K562 (cell line): ENCODE data around the gene KIF26B. TPM values are rescaled to one million over a fixed set of nuclear protein-coding genes. Genes with fewer than 3 reads are reported as not detected.
A peak's percentile ranks its signal among the peaks of the same experiment; 100 is the strongest.

Experiments used
- REST ChIP-seq, 2 experiments: fragments of 450-650 bp; formaldehyde crosslinking in 1 of 2; IDR thresholded peaks; 2 replicates each; pipeline versions ENCODE4 v1.4.0 to v1.6.1; 2014 to 2020; ENCODE audit warnings: mild to moderate bottlenecking in 2 of 2, borderline replicate concordance in 1 of 2, low read depth in 1 of 2
- polyA plus RNA-seq, 8 experiments: library from polyadenylated mRNA; depleted of rRNA in 4 of 8; stranded (reverse) in 5 of 8; unstranded in 3 of 8; fragments of >200 nt; fragmentation: Nextera tagmentation in 2 of 8; fragmentation: Illumina TruSeq in 1 of 8; extraction: Ambion mirVana in 2 of 8; extraction: Trizol in 1 of 8; gene quantifications; 2 replicates each; pipeline versions ENCODE4 v1.2.1 to v1.2.3, GENCODE V29; 2011 to 2014; ENCODE audit warnings: inconsistent platforms in 1 of 8, missing spikeins in 1 of 8
- total RNA-seq, 7 experiments: library from RNA; depleted of rRNA in 6 of 7; stranded (reverse); fragments of >200 nt in 6 of 7; fragmentation: Illumina TruSeq in 2 of 7; extraction: Trizol in 2 of 7; gene quantifications; 2 replicates each; pipeline versions ENCODE4 v1.2.1 to v1.2.3, GENCODE V29; 2011 to 2021; ENCODE audit warnings: low replicate concordance in 1 of 7

Gene KIF26B
- total and polyA plus RNA-seq, 9 of the 15 experiments (the other 6 are each of a cell fraction or from before 2014, with no cell fraction given) = 0.02 to 0.08 (median 0.03) TPM; not detected in 6

- TF ChIP-seq REST (IDR thresholded peaks at IDR 0.05; ENCODE audit: borderline replicate concordance) = peak; percentile 37
- no peak for TF ChIP-seq REST (CRISPR knock-in tag; IDR thresholded peaks at IDR 0.05; ENCODE audit: low read depth)
Observed at GRCh38 chr1:245598524-245599305, 443.9 kb downstream of the KIF26B start (continued).
